Fibroblast of the aortic adventitia (primary cell): ENCODE measurements around the gene PIP5K1B. TPM values are rescaled to one million over a fixed set of nuclear protein-coding genes. Genes with fewer than 3 reads are reported as not detected.
A peak's percentile ranks its signal among the peaks of the same experiment; 100 is the strongest.

ENCODE experiments used
- DNase-seq: peaks from one replicate; pipeline ENCODE4 v3.0.0-alpha.2; 2010; ENCODE audit warnings: low read depth
- H3K4me3 ChIP-seq: 2 replicates; pipeline ENCODE4 v1.5.1; 2011; ENCODE audit warnings: low read depth, mild to moderate bottlenecking, control low read depth, low read length, moderate library complexity
- CTCF ChIP-seq: IDR thresholded peaks from 2 replicates; pipeline ENCODE4 v1.5.1; 2011; ENCODE audit warnings: mild to moderate bottlenecking, low read length, control low read depth, inconsistent platforms; ENCODE audit not compliant: insufficient read depth
- total RNA-seq: library from RNA; depleted of rRNA; stranded (reverse); fragments of >200 nt; gene quantifications from 2 replicates; pipeline ENCODE4 v1.2.3, GENCODE V29; 2012; ENCODE audit warnings: low replicate concordance

The PIP5K1B gene
- total RNA-seq, 1 donor = not detected

- no peak for TF ChIP-seq CTCF
- no peak overlapping the region for H3K4me3 ChIP-seq
- DNase-seq = no peak
Measured at GRCh38 chr9:68996462-68996861, 291.4 kb downstream of the PIP5K1B start.

GRCh38 chr9:68997666-68998065 lies 292.6 kb downstream of the PIP5K1B start:
- DNase-seq = no peak
- no peak for TF ChIP-seq CTCF
- H3K4me3 ChIP-seq = no peak overlapping the region

- DNase-seq = no peak
- no peak for TF ChIP-seq CTCF
Measured at GRCh38 chr9:68998385-68998784, 293.3 kb downstream of the PIP5K1B start.

GRCh38 chr9:68998812-68999211 lies 293.8 kb downstream of the PIP5K1B start:
- no peak for DNase-seq
- no peak for TF ChIP-seq CTCF
- H3K4me3 ChIP-seq = no peak overlapping the region

More at GRCh38 chr9:68998385-68998784, 293.3 kb downstream of the PIP5K1B start:
- H3K4me3 ChIP-seq = no peak overlapping the region

- TF ChIP-seq CTCF = peak; percentile 95
- DNase-seq = peak; percentile 74
- H3K4me3 ChIP-seq = no peak overlapping the region
Measured at GRCh38 chr9:68999393-69000105, 294.5 kb downstream of the PIP5K1B start.

- DNase-seq = no peak
- H3K4me3 ChIP-seq = no peak overlapping the region
- no peak for TF ChIP-seq CTCF
Measured at GRCh38 chr9:69001921-69002320, 296.9 kb downstream of the PIP5K1B start.

GRCh38 chr9:69003051-69003450 lies 298.0 kb downstream of the PIP5K1B start:
- H3K4me3 ChIP-seq = no peak overlapping the region
- TF ChIP-seq CTCF = no peak
- no peak for DNase-seq
